Endothelial cell of umbilical vein (primary cell): ENCODE measurements around the gene EMP2. TPM values are rescaled to one million over a fixed set of nuclear protein-coding genes. Genes with fewer than 3 reads are reported as not detected.

Source experiments
- BruUV-seq: library from RNA; stranded (reverse); fragments of 400-500 nt; replicated peaks from 2 replicates; lab custom pipeline; 2021; lab: Mats Ljungman, UMichigan
- CTCF ChIA-PET: fragments of 300-600, 350-600 bp; sonication (Branson Sonifier 250); formaldehyde crosslinking; loops from one replicate; lab custom pipeline; 2021; ENCODE audit warnings: antibody characterized with exemption, inconsistent platforms; lab: Charles Lee
- POLR2A ChIA-PET: fragments of 300-600, 350-600 bp; sonication (Branson Sonifier 250); formaldehyde crosslinking; loops from one replicate; lab custom pipeline; 2021; ENCODE audit warnings: antibody characterized with exemption, inconsistent platforms; lab: Charles Lee
- DNase-seq: peaks from one replicate; pipeline ENCODE4 v3.0.0-alpha.2; 2011; ENCODE audit warnings: low read depth, low spot score
- FAIRE-seq: peaks from 2 replicates; lab custom pipeline; 2011; peaks lifted over from hg19 to GRCh38; lab: Jason Lieb, UNC
- H2AFZ ChIP-seq: 2 replicates; pipeline ENCODE4 v1.6.0; 2012; ENCODE audit warnings: low read depth, low read length, control low read depth, inconsistent platforms
- H3K27ac ChIP-seq: 2 replicates; pipeline ENCODE4 v1.5.1; 2011; ENCODE audit warnings: low read depth, mild to moderate bottlenecking, control low read depth, low read length, moderate library complexity; ENCODE audit not compliant: insufficient read depth
- H3K27me3 ChIP-seq, 2 experiments: 2 replicates each; pipeline versions ENCODE4 v1.6.0 to v1.6.1; 2011; ENCODE audit warnings: low read length in 2 of 2, mixed read lengths in 1 of 2; ENCODE audit not compliant: control insufficient read depth in 2 of 2, insufficient read depth in 2 of 2
- H3K36me3 ChIP-seq, 2 experiments: 2 replicates in 1 of 2; 3 replicates in 1 of 2; pipeline ENCODE4 v1.5.1; 2011; ENCODE audit warnings: low read length in 2 of 2, mild to moderate bottlenecking in 1 of 2, moderate library complexity in 1 of 2; ENCODE audit not compliant: control insufficient read depth in 2 of 2, insufficient read depth in 2 of 2; ENCODE audit errors: extremely low read depth in 1 of 2
- H3K4me1 ChIP-seq: 3 replicates; pipeline ENCODE4 v1.5.1; 2011; ENCODE audit warnings: mild to moderate bottlenecking, low read length; ENCODE audit not compliant: control insufficient read depth, insufficient read depth; ENCODE audit errors: extremely low read depth
- H3K4me2 ChIP-seq: 2 replicates; pipeline ENCODE4 v1.6.1; 2011; ENCODE audit warnings: low read length, control low read depth, mixed read lengths; ENCODE audit not compliant: insufficient read depth
- H3K4me3 ChIP-seq, 3 experiments: fragments of 200-600 bp in 1 of 3; sonication (generic), shearing (Covaris generic) in 1 of 3; replicated peaks in 1 of 3; 2 replicates each; pipeline ENCODE4 v1.5.1; 2011 to 2016; ENCODE audit warnings: control low read depth in 3 of 3, low read length in 3 of 3, mild to moderate bottlenecking in 2 of 3, inconsistent platforms in 1 of 3, low read depth in 1 of 3, moderate library complexity in 1 of 3; ENCODE audit not compliant: insufficient read depth in 1 of 3
- H3K79me2 ChIP-seq: 2 replicates; pipeline ENCODE4 v1.6.0; 2012; ENCODE audit warnings: low read length, inconsistent platforms; ENCODE audit not compliant: control insufficient read depth, insufficient read depth
- H3K9ac ChIP-seq: replicated peaks from 2 replicates; pipeline ENCODE3; 2011; ENCODE audit warnings: low read length, control low read depth; ENCODE audit not compliant: insufficient read depth; ENCODE audit errors: extremely low read depth
- H3K9me1 ChIP-seq: replicated peaks from 3 replicates; pipeline ENCODE4 v1.6.0; 2011; ENCODE audit warnings: mild to moderate bottlenecking, low read length; ENCODE audit not compliant: control insufficient read depth, insufficient read depth; ENCODE audit errors: extremely low read depth
- H3K9me3 ChIP-seq: replicated peaks from 2 replicates; pipeline ENCODE4 v1.5.1; 2012; ENCODE audit warnings: low read length, inconsistent platforms; ENCODE audit not compliant: control insufficient read depth, insufficient read depth
- H4K20me1 ChIP-seq: replicated peaks from 2 replicates; pipeline ENCODE3; 2011; ENCODE audit warnings: mild to moderate bottlenecking, low read length; ENCODE audit not compliant: control insufficient read depth, insufficient read depth; ENCODE audit errors: extremely low read depth
- CTCF ChIP-seq, 2 donors: IDR thresholded peaks; 1 replicate in 1 of 2; 2 replicates in 1 of 2; pipeline ENCODE4 v1.5.1; 2011; ENCODE audit warnings: low read length in 2 of 2, mild to moderate bottlenecking in 2 of 2, moderate library complexity in 2 of 2, control low read depth in 1 of 2, inconsistent platforms in 1 of 2, low read depth in 1 of 2; ENCODE audit not compliant: insufficient read depth in 1 of 2; ENCODE audit errors: extremely low read depth in 1 of 2
- EZH2 ChIP-seq: IDR thresholded peaks from 2 replicates; pipeline ENCODE4 v1.6.1; 2012; ENCODE audit warnings: borderline replicate concordance, low read depth, mild to moderate bottlenecking, moderate library complexity, low read length, inconsistent platforms; ENCODE audit not compliant: severe bottlenecking
- FOS ChIP-seq: IDR thresholded peaks from 2 replicates; pipeline ENCODE4 v1.6.1; 2011; ENCODE audit warnings: mild to moderate bottlenecking, low read length, moderate library complexity, borderline replicate concordance; ENCODE audit not compliant: insufficient read depth
- GATA2 ChIP-seq: IDR thresholded peaks from 2 replicates; pipeline ENCODE4 v1.7.0; 2011; ENCODE audit warnings: low read depth, mild to moderate bottlenecking, moderate library complexity, mixed read lengths, low read length; ENCODE audit not compliant: insufficient read length, insufficient read depth
- JUN ChIP-seq: IDR thresholded peaks from 2 replicates; pipeline ENCODE4 v1.6.1; 2011; ENCODE audit warnings: borderline replicate concordance, low read depth; ENCODE audit not compliant: insufficient read length, insufficient read depth
- MAX ChIP-seq: IDR thresholded peaks from 2 replicates; pipeline ENCODE4 v1.6.1; 2011; ENCODE audit not compliant: insufficient read depth, insufficient read length
- MYC ChIP-seq: IDR thresholded peaks from one replicate; pipeline ENCODE4 v1.6.1; 2011; ENCODE audit warnings: mild to moderate bottlenecking, low read depth, low read length
- POLR2A ChIP-seq: IDR thresholded peaks from 2 replicates; pipeline ENCODE4 v1.6.1; 2012; ENCODE audit warnings: low read depth, mild to moderate bottlenecking, control low read depth, low read length
- POLR2AphosphoS5 ChIP-seq: IDR thresholded peaks from 2 replicates; pipeline ENCODE4 v1.6.1; 2012; ENCODE audit warnings: low read depth, mild to moderate bottlenecking, control low read depth, low read length, moderate library complexity; ENCODE audit not compliant: insufficient read depth
- dilution Hi-C: fragments of 300-500 bp; cut with MboI; formaldehyde crosslinking; loops from one replicate; pipeline ENCODE4 v1.15.0; 2019; ENCODE audit warnings: low sequenced_read_pairs; ENCODE audit not compliant: extremely low pct_ligation_motif_present
- intact Hi-C: fragments of 100-400 bp; cut with micrococcal nuclease; formaldehyde crosslinking; loops from one replicate; pipeline ENCODE4 v1.10.0; 2022
- polyA plus RNA-seq, 4 experiments: library from polyadenylated mRNA; depleted of rRNA in 3 of 4; stranded (reverse) in 3 of 4; unstranded in 1 of 4; fragments of >200 nt; gene quantifications; 2 replicates each; pipeline versions ENCODE4 v1.2.1 to v1.2.3, GENCODE V29; 2011 to 2012; ENCODE audit warnings: missing spikeins in 1 of 4
- total RNA-seq: library from RNA; stranded (reverse); gene quantifications from 2 replicates; pipeline ENCODE4 v1.2.3, GENCODE V29; 2021

Gene EMP2
- total and polyA plus RNA-seq, 2 donors (not counting 3 experiments of a cell fraction or from before 2014, with no cell fraction given) = 19.0 to 25.5 TPM

GRCh38 chr16:10561425-10561824 is 19.0 kb downstream of the EMP2 start:
- Histone ChIP-seq H3K9me1 (no peaks in the 10 kb centered on the region), H3K9ac (no peak overlapping the region), H2AFZ (no peak overlapping the region), H4K20me1 (no peaks in the 10 kb centered on the region), H3K4me3 (no peak overlapping the region), H3K27me3 (no peaks in the 10 kb centered on the region), H3K9me3 (no peaks in the 10 kb centered on the region), H3K4me1 (peaks cover 13% of the 10 kb centered on the region), H3K36me3 (no peaks in the 10 kb centered on the region), H3K79me2 (no peaks in the 10 kb centered on the region), H3K4me2 (no peak overlapping the region), H3K27ac (no peak overlapping the region)
- dilution Hi-C loops (no loop called here), intact Hi-C loops (no loop called here)
- ChIA-PET POLR2A (no interaction called here), CTCF (interaction anchor here (1.3 to 2.3 kb wide), 2 partner anchors 9 to 19 kb away, joined by 3 to 8 read pairs; partner anchors contain the start of gene EMP2)
- TF ChIP-seq MAX = no peak
- no peak for FAIRE-seq
- no peak for DNase-seq
- BruUV-seq = no TSS peak

- H4K20me1 ChIP-seq = no peaks in the 10 kb centered on the region
- peaks cover 13% of the 10 kb centered on the region for H3K4me1 ChIP-seq
- no peak overlapping the region for H3K4me2 ChIP-seq
- ChIA-PET CTCF (interaction anchor here (1.3 kb wide), 1 partner anchor 9 kb away, joined by 3 read pairs; no protein-coding TSS in a partner anchor), POLR2A (no interaction called here)
- H3K27ac ChIP-seq = no peak overlapping the region
- no peaks in the 10 kb centered on the region for H3K9me1 ChIP-seq
- FAIRE-seq (no peak), DNase-seq (no peak)
- intact Hi-C loops (no loop called here), dilution Hi-C loops (no loop called here)
- H2AFZ ChIP-seq = no peak overlapping the region
- H3K9ac ChIP-seq = no peak overlapping the region
- H3K4me3 ChIP-seq = no peak overlapping the region
- no peaks in the 10 kb centered on the region for H3K36me3 ChIP-seq
- no TSS peak for BruUV-seq
- no peaks in the 10 kb centered on the region for H3K79me2 ChIP-seq
- no peaks in the 10 kb centered on the region for H3K9me3 ChIP-seq
- no peaks in the 10 kb centered on the region for H3K27me3 ChIP-seq
- no peak for TF ChIP-seq FOS
- TF ChIP-seq MAX = no peak
- TF ChIP-seq CTCF (IDR thresholded peaks at IDR 0.05; ENCODE audit: extremely low read depth in 1 of 2, insufficient read depth in 1 of 2, low read depth in 1 of 2, low read length in 2 of 2) = no peak
- no peak for TF ChIP-seq MYC
- TF ChIP-seq POLR2AphosphoS5 = no peak
- TF ChIP-seq POLR2A = no peak
- no peak for TF ChIP-seq GATA2
- TF ChIP-seq EZH2 = no peak
- no peak for TF ChIP-seq JUN
These were observed 19.4 kb downstream of the EMP2 start for GRCh38 chr16:10561001-10561400.
